HG03280 (cell line): ENCODE data around the gene CNPY1.

Experiments
- ATAC-seq: cut with Tn5 transposase; IDR thresholded peaks from one replicate; pipeline ENCODE4 v1.9.1; 2021; ENCODE audit warnings: mild to moderate bottlenecking, moderate library complexity; ENCODE audit not compliant: unreplicated experiment

CNPY1 gene

GRCh38 chr7:155469311-155470185 is 76.8 kb downstream of the CNPY1 start:
- no peak for ATAC-seq

GRCh38 chr7:155468785-155469148 is 77.6 kb downstream of the CNPY1 start:
- no peak for ATAC-seq

- ATAC-seq: no peak
Measured at GRCh38 chr7:155467846-155468784, 78.2 kb downstream of the CNPY1 start.

DNA sequence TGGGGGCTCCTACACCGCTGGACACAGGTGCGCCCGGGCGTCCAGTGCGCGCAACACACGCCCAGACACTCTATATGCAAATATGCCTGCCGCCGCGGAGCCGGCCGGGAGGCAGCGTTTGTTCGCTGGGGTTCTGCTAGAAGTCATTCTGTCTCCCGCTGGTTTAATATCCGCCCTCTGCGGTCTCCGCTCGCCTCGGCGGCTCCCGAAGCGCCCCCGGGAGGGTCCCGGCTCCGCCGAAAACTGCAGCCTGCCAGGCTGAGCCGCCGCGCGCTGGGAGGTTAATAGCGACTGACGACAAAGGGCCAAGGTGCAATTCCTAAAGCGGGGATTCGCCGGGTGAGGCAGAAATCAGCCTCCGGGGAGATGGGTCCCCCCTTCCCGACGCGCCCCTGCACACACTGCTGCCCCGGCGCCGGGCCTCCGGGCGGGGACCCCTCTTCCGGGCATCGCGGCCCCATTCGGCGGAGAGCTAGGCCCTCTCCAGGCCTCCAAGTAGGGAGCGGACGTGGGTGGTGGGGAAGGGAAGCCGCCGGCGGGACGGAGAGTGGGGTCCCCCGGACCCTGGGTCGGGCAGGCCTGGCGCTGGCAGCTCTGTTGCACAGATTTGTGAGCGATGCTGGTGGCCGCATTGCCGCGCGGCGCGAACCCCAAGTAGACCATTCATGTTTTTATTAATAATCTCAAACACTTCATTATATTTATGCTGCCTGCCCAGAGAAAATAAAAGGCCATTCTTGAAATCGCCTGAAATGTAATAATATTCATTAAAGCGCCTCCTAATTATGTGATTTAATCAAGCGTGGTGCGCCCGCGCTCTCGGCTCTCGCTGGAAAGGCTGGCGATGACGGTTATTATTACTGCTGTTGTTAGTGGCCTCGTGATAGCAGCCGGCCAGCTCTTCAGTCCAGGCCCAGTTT is 79.3 kb downstream of the CNPY1 start:
- no peak for ATAC-seq

- ATAC-seq: no peak
Measured at GRCh38 chr7:155466142-155466813, 80.1 kb downstream of the CNPY1 start.

DNA sequence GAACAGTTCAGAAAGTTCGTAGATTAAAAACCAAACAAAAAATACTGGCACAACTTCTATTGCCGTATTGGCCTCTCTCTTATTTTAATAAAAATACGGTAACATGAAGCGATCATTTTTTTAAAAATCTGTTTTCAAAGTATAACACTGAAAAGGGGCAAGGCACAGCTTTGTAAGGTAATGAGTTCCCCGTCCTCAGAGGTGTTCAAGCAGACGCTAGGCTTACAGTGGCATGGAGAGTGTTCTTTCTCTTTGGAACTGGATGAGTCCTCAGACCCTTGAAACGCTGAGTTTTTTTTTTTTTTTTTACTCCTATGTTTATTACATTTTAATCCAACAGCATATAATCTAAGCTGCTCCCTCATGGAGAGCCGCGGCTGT is 80.6 kb downstream of the CNPY1 start:
- ATAC-seq: no peak

DNA sequence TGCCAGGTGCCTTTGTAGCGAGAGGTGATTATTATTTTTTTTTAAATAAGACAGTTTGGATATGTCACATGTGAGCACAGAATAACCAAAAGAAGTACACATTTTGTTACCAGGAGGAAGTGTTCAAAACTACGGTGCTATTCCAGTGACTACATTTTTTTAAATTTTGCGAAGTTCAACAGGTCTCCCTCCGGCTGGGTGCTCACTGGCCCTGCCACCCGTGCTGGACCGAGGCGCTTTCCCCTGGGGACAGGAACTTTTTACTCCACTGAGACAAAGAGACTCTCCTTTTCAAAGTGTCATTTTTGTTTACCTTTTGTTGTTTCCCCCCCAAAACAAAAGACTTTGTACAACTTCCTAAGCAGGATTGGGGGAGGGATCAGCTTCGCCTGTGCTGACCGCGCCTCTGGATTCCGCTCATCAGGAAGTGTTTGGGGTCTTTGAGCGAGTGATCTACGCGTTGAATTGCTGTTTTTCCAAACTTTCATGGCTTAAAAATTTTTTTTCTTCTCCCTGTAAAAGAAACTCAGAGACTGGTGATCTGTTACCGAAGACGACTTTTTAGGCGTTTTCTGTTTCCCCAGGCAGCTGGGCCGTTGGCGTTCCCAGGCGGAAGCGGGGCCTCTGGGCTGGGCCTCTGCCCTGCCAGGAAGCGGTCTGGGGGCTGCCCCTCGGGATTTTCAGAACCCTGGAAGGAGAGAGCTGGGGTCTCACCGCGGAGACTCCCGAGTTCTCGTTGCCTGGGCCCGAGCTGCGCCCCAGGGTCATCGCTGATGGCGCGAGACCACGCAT is 81.2 kb downstream of the CNPY1 start:
- no peak for ATAC-seq

GRCh38 chr7:155464183-155464582 is 82.2 kb downstream of the CNPY1 start:
- ATAC-seq: no peak

DNA sequence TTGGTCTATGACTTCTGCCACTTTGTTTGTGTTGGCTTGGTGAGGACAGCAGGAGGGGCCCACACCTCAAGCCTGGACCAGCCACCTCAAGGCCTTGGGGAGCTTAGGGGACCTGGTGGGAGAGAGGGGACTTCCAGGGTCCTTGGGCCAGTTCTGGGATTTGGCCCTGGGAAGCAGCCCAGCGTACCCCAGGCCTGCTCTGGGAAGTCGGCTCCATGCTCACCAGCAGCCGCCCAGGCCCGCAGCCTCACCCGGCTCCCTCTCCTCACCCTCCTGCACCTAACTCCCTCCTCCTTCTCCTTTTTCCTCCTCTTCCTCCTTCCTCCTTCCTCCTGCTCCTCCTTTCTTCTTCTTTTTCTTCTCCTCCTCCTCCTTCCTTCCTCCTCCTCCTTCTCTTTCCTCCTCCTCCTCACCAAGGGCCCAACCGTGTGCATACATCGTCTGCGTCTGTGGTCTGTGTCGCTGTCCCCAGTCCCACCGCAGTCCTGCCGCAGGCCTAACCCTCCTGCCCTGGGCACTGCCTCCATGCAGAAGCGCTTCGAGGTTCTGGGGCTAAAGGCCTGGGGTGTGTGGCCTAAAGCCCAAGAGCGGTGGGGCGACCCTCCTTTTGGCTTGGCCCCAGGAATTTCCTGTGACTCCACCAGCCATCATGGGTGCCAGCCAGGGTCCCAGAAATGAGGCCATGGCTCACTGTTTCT is 83.1 kb downstream of the CNPY1 start:
- no peak for ATAC-seq

- no peak for ATAC-seq
Measured at GRCh38 chr7:155462163-155462735, 84.1 kb downstream of the CNPY1 start.

- ATAC-seq: no peak
Measured at GRCh38 chr7:155461631-155462030, 84.7 kb downstream of the CNPY1 start.

DNA sequence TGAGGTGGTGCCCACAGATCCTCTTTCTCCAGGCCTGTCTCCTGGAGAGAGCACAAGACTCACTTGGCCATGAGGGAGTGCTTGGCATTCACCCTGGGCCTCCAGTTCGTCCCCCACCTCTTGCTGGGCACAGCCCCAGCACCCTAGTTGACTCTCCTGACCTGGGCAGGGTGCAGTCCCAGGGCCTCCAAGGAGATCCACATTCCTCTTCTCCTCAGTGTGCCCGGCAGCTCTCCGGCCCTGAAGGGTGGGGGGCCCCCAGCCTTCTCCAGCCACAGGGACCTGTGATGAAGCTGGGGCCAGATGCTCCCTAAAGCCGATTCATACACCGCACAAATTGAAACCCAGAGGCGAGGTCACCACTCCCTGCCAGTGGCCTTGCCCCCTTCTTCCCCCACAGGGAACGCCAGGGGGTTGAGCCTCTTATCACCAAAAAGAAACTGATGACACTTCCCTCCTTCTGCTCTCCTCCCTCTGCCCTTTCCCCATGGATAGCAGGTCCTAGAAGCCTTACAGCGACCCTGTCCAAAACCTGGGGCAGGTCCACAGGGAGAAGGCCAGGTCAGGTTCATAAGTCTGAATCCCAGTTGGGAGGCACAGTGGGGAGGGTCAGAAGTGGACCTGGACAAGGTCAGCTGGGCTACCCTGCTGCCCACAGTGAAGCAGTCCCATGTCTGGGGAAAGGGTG is 85.3 kb downstream of the CNPY1 start:
- ATAC-seq: no peak

- no peak for ATAC-seq
Measured at GRCh38 chr7:155459700-155460461, 86.5 kb downstream of the CNPY1 start.

- no peak for ATAC-seq
Measured at GRCh38 chr7:155458878-155459699, 87.3 kb downstream of the CNPY1 start.

- ATAC-seq: no peak
Measured at GRCh38 chr7:155458111-155458877, 88.1 kb downstream of the CNPY1 start, which contains the start of gene EN2. Gene EN2, plus strand, starts transcription at chr7:155458129. Its CDS starts 249 bp downstream, at chr7:155458378.
